NCI-H526 (cell line): ENCODE results near the gene RNF17.

Experiments
- DNase-seq, 2 experiments: peaks; one replicate each; lab custom pipeline; 2025; lab: John Stamatoyannopoulos, UW

Gene RNF17

DNA sequence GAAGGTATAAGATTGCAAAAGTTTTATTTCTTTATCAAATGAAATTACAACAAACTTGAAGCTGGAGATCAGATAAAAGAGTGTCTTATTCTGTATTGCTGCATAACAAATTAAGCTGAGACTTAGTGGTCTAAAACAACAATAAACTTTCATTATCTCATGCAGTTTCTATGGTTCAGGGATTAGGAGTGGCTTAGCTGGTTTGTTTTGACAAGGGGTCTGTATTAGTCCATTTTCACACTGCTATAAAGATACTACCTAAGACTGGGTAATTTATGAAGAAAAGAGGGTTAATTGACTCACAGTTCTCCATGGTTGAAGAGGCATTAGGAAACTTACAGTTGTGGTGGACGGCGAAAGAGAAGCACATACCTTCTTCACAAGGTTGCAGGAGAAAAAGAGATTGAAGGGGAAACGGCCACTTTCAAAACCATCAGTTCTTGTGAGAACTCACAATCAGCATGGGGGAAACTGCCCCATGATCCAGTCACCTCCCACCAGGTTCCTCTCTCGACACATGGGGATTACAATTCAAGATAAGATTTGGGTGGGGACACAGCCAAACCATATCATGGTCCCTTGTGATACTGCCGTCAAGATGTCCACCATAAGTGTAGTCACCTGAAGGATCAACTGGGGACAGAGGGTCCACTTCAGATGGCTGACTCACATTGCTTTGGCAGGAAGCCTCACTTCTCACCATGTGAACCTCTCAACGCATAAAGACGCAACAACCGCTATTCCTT is 97.8 kb downstream of the RNF17 start:
- no peak for DNase-seq

DNA sequence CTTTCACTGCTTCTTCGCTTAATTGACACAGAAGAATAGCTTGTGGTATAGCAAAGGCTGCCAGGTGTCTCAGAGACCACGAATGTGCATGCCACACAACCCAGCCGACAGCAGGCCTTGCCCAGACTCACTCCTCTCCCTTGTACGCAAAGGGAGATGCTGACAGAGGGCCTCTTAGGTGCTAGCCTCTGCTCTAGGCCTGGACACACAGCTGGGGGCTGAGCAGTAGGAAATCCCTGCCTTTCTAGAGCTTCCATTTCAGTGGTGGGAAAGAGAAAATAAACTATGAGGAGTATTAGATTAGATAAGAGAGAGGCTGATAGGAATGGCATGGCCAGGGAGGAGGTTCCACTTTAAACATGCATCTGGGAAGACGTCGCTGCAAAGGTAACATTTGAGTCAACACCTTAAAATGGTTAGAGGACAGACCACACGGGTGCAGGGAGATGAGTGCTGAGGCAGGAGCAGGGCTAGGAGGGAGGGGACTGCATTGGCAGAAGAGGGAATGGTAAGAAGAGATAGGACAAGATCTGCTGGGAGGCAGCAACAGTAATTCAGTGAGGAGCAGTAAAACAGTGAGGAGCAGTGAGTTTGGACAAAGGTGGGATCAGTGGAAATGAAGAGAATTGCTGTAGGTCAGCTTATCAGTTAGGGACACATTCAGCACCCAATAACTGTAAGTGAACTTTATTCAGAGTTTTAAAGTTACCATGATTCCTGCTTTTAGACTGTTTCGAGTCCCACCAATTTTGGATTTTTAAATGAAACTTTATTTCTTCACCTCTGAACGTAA is 100.0 kb downstream of the RNF17 start:
- DNase-seq: no peak

DNA sequence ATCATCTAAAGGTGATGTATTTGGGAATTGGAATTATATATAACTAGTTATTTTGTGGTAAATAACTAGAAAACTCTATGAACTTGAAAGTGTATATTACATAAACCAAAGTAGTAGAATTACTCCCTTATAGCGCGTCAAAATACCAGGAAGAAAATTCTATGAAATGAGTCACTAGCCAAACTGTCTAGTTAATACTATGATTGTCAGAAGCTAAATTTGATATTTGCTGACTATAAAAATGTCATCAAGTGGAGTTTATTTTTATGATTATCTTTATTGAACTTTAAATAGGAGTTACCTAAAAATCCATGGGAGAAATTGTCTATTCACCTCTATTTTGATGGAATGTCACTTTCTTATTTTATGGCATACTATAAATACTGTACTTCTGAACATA is 100.6 kb downstream of the RNF17 start:
- no peak for DNase-seq

DNA sequence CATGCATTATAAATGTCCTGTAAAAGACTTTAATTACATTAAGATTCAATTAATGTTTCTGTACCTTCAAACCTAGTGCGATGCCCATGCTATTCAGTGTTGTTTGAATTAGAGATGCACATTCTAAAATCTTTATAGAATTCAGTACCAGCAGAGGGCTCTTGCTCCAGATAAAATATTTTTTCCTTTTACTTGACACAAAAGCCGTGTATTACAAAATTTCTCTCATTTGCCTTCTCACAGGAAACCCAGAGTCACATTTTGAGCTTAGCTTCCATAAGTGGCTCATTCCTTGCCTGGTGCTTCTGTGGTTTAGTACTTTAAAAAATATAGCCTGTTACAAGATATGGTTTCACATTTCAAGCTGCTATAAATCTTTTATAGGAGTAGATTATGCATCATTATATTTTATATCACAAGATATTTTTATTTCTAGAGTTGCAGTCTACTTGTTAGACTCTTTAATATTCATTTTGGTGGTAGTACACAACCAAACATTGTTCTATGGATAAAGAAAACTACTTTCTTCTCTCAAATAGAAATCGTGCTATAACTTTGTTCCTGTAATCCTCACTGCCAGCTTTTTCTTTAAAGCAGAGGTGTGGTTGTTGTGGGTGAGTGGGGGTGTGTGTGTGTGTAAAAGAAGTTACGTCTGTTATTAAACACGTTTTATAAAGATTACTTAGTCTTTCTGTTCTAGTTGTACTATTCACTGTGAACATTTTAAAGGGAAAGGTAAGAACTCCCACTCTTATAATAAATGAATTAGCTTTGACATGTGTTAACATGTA is 101.4 kb downstream of the RNF17 start:
- DNase-seq: no peak

DNA sequence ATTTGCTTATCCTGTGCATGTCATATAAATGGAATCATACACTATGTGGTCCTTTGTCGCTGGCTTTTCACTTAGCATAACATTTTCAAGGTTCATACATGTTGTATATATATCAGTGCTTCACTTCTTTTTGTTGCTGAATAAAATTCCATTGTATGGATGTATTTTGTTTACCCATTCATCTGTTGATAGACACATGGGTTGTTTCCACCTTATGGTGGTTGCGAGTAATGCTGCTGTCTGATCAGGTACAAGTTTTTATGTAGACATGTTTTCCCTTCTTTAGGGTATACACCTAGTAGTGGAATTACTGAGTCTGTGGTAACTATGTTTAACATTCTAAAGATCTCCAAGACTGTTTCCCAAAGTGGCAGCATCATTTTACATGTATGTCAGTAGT is 102.5 kb downstream of the RNF17 start:
- DNase-seq: no peak

DNA sequence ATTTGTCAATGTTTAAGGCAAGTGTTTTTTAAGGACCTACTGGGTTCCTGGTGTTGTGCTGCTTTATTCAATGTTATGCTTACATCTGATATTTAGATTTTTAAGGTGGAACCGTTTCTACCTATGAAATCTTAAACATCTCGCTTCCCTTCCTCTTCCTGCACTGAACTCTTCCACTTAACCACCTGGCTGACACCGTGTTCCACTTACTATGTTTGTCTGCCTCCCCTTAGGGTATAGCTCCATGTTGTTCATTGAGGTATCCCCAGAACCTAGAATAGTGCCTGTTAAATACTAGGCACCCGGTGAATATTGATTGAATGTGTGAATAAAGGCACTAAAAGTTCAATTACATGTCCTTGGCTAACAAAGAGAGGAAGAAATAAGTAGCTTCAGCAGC is 104.9 kb downstream of the RNF17 start:
- no peak for DNase-seq

DNA sequence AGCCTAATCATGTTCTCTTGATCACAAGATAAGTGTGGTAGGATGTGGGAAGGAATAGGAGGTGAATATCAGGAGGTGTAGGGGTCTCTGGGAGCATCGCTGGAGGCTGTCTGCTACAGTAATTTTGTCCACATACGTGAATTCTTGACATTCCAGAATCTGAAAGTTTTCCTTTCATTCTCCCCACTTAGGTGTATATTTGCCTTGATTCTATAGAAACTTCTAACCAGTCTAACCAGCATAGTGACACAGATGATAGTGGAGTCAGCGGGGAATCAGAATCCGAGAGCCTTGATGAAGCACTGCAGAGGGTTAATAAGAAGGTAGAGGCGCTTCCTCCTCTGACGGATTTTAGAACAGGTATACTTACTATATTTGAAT is 106.4 kb downstream of the RNF17 start:
- no peak for DNase-seq

DNA sequence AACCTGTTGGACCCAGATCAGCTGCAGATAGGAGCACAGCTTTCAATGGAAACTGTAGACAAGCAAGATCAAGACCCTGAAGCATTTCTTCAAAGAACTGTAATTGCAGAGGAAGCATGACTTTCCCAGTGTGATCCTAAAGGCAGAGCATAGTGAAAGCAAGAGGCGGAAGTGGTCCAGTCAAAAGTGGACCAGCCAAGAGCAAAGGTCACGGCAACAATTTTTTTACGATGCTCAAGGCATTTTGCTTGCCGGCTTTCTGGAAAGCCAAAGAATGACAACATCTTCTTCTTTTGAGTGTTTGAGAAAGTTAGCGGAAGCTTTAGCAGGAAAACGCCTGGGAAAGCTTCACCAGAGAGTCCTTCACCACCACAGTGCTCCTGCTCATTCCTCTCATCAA is 111.6 kb downstream of the RNF17 start:
- no peak for DNase-seq

DNA sequence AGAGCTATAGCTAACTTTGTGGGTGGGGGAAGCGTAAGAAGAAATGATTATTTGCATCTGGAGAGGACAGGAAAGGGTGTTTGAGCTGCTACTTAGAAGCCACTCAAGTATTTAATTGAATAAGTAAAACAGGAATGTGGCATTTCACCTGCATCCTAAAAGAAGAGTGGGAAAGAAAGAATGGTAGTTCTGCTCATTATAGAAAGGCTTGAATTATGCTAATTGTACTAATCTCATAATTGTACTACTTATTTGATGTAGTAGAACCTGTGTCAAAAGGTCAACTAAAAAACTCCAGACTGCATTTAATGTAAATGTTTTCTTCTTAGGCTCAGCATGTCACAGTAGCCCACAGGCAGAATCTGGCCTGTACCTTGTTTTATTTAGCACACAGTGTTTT is 113.6 kb downstream of the RNF17 start:
- no peak for DNase-seq

DNA sequence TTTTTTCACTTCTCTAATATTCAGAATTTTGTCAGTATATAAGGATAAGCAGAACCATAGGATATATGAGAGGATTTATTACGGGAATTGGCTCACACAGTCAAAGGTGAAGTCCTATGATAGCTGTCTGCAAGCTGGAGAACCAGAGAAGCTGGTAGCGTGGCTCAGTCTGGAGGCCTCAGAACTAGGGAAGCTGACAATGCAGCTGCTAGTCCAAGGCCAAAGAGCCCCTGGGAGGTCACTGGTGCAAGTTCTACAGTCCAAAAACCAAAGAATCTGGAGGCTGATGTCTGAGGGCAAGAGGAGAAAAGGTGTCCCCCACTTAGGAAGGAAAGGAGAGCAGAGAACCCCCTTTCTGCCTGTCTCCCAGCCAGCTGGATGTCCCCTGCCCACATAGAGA is 114.4 kb downstream of the RNF17 start:
- DNase-seq: no peak

DNA sequence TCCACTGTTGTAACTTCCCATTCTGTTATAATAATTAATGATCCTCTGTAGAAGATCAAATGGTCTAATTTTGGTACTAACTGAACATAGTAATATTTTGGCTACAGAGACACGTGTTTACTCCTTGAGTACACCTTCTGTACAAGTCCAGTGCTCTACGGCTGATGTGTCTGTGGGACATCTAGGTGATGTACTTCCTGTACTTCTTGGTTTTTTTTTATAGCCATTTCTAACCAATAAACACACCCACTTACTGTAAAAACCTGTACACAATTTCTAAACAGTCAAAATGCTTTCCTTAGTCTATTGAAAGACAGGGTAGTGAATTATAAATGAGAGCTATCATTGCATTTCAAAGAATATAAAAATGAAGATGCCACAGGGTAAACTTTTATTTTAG is 118.7 kb downstream of the RNF17 start:
- no peak for DNase-seq

DNA sequence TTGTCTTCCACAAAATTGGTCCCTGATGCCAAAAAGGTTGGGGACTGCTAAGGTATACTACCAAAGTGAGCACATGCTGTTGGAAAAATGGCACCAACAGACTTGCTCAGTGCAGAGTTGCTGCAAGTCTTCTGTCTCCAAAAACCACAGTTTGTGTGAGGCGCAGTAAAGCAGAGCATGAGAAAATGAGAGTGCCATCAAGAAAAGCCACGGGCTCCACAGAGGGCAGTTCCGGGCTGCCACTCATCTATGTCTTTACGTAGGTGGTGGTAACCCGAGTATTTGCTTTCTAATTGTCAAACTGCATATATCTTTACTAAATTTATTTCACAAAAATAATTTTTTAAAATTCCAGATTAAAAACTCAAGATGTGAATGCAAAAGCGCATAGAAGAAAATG is 123.8 kb downstream of the RNF17 start:
- no peak for DNase-seq

DNA sequence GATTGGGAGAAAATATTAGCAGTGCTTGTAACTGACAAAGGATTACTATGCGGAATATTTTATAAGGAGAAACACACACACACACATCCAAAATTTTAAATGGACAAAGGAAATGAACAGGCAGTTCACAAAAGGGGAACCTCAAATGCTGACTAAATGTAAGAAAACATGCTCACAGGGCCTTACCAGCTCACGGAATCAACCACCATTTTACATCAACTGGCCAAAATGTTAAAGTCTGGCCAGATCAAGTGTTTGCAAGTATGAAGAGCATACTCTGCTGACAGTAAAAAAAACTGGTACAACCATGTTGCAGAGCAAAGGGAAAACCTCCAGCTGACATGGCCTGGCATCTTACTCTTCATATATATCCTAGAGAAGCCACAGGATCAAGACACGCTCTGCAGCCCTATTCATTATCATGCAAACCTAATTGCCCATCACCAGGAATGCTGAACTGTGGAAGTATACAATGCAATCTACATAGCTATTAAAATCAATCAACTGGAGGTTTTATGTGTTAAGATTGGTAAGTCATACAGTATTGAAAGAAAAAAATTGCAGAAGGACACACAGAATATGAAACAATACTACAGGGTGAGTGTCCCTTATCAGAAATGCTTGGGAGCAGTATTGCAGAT is 124.4 kb downstream of the RNF17 start:
- peak in 1 of 2 experiments; percentile 14 for DNase-seq

DNA sequence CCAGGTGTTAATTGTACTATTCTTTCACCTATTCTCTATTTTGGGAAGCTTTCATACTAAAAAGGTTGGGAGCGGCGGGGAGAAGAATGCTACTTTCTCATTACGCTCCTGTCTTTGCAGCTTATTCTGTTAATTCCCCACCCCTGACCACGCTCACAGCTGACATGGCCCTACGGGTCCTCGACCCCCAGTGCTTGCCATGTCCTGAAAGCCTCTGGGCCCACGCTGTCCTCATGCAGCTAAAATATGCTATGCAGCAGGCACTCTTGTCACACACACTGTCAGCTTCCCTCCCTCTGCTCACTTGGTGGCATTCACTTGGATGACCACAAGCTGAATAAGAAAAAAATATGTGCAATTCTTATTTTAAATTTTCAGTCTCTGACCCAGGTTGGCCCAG is 126.3 kb downstream of the RNF17 start:
- no peak for DNase-seq

DNA sequence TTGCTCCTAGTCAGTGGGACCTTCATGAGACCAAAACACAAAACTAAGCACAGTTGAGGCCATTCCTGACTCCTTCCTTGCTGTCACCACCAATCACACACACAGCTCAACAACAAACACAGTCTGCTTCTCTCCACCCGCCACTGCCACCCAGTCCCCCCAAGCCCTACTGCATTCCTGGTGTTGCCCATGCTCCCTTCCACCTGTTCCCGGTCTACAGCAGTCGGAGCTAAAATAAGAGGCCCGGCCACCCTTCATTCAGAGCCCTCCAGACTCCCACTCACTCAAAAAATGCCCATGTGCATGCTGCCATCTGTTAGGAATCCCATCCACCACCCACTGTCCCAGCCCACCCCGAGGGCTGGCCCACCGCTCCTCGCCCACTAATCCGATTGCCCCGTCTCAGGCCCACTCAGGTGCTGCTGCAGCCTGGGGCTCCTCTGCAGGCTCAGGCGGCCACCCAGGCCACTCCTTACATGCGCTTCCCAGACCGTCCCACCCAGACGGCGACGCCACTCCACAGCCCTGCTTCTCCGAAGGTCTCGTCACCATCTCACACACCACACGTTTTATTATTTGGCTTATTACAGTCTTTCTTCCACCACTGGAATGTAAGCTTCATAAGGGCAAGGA is 127.6 kb downstream of the RNF17 start:
- no peak for DNase-seq

DNA sequence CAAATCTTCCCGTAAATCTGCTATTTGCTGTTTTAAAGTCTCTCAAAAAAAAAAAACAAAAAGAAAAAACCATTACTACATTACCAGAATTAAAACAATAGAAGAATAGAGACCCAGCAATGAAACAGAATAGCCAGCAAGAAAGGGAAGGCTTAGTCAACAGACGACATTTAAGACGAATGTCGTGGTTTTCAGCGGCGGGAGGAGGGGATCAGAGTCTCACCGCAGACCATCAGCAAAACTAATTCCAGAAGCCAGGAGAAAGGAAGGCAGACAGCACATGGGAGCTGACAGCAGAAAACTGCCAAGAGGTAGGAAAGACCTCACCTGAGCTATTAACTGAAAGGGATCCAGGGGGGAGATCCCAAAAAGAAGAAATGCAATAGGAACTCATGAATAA is 128.9 kb downstream of the RNF17 start:
- DNase-seq: no peak

DNA sequence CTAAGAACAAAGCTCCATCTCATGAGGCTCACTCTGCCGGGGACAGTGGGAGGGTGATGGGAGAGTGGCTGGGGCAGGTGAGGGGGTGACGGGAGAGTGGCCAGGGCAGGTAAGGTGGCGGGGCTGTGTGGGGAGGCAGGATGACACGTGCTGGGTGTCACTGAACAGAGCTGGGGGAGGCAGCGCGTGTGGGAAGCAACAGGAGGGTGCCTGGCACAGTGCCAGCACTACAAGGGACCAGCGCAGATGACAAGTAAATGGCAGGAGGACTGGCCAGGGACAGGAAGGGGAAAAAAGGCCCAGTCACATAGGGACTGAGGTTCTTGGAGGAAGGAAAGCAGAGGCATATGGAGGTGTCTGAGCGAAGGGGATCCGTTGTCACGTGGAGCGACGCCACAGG is 129.9 kb downstream of the RNF17 start:
- DNase-seq: no peak

DNA sequence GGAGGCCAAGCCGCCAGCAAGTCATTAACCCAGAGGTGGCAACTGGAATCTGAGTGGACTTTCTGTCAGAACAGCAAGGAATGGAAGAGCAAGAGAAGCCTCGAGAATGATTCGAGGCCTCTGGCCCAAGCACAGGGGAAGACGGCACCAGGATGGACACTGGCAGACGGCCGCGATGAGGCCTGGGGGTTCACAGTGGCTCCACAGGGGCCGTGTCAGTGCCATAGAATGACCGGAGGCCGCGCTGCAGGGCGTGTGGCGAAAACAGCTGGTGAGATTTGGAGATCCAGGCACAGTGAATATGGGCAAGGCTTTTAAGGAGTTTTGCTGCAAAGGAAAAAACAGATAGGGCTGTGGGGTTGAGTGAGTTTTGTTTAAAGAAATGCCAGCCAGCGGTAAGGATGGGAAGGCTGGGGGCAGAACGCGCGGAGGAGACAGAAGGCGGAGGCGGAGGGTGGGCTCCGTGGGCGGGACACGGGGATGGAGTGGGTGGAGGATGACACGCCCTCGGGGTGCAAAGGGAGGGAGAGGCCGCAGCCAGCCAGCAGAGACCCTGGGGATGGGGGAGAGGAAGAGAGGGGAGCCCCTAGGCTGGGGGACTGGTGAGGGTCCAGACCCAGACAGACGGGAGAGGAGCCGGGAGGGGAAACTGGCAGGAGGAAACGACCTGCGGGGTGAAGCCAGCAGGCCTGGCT is 130.5 kb downstream of the RNF17 start:
- DNase-seq: no peak

DNA sequence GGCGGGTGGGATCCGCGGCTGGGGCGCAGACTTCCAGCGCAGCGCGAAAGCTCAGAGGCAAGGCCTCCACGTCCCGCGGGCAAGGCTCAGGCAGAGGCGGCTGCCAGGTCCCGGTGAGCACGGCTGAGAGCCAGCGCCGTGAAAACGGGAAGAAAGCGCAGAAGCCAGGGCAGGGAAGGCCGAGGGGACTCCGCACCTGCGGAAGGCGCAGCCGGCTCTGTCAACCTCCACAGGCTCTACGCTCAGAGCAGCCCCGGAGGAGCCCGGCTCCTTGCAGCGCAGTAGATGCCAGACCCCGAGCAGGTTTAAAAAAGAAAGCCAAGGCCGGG is 131.0 kb downstream of the RNF17 start:
- DNase-seq: no peak

DNA sequence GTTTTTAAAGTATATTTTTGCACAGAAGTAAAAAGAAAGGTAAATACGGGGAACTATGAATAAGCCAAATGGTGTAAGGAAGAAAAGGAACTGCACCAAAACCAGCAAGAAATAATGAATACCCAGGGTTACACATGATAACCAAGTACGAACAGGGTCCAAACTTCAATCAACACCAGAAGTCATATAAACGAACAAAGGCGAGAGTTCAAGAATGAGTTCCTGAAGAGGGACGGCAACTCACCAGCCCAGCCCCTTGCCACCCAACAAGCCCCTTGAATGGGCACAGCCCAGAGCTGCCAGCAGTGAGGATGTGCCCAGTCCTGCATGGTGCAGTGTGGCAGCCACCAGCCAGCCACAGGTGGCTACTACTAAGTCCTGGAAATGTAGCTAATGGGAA is 132.1 kb downstream of the RNF17 start:
- no peak for DNase-seq

DNA sequence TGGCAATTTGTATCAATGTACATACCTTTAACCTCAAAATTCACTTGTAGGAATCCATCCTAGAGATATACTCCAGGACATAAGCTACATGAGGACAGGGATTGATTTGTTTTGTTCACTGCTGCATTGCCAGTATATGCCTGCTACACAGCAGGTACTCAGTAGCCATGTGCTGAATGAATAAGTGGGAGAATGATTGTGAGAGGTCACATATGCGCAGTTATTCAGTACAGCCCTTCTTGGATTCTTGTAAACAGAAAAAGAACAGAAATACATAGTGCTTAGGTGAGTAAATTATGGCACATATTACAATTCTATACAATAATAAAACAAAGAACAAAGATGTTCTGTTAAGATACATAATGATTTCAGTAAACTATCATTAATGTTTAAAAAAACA is 133.3 kb downstream of the RNF17 start:
- DNase-seq: no peak

DNA sequence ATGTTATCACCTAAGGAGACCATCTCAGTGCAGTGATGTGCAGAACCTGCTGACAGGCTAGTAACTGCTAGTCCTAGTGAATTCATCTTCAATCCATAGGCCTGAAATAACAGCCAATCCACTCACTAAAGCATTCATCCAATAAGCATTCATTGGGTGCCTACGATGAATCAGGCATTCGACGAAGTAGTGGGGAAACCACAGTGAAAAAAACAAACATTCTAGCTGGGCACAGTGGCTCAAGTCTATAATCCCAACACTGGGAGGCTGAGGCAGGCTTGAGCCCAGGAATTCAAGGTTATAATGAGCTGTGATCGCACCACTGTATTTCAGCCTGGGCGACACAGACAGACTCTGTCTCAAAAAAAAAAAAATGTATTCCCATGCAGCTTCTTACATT is 135.6 kb downstream of the RNF17 start:
- DNase-seq: no peak
